AG09319 (cell line): ENCODE results near the gene MAD1L1.
"Not testable (repeated sequence)": the region's sequence is repeated elsewhere in the genome, so short reads cannot be mapped to it uniquely, and the experiment has no call there.

ENCODE experiments used
- DNase-seq: peaks from one replicate; pipeline ENCODE4 v3.0.0-alpha.2; 2010; ENCODE audit warnings: low read depth; ENCODE audit errors: extremely low read depth
- TF ChIP-seq, protein P1 (sequence below): IDR thresholded peaks from 2 replicates; pipeline ENCODE4 v1.5.1; 2011; ENCODE audit warnings: low read depth, mild to moderate bottlenecking, inconsistent platforms, low read length, moderate library complexity

The MAD1L1 gene

DNA sequence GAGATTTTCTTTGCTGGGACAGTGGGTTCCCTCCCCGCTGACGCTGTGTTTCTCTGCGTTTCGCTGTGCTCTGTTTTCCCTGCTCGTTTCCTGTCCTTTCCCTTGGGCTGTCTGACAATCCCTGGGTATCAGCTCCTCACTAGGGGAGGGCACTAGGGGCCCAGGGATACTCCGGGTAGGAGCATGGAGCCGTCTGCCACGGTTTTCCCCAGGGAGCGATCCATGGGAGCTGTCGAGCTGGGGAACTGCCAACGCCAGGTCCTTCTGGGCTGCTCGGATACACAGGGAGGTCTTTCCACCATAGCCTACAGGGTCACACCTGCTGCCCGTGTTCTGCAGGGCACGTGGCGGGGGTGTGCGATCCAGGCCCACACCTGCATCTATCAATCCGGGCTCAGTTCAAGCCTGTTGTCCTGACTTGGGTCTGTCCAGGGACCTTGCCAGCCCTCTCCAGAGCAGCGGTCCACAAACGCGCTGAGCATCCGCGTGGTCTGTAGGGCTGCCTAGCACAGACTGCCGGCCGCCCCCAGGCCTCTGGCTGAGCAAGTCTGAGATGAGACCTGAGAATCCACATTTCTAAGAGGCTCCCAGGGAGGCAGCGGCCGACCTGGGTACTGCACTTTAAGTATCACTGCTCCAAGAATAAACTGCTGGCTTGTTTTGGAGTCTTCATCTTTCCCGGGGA is 299.5 kb downstream of the MAD1L1 start:
- TF ChIP-seq, protein P1, sequence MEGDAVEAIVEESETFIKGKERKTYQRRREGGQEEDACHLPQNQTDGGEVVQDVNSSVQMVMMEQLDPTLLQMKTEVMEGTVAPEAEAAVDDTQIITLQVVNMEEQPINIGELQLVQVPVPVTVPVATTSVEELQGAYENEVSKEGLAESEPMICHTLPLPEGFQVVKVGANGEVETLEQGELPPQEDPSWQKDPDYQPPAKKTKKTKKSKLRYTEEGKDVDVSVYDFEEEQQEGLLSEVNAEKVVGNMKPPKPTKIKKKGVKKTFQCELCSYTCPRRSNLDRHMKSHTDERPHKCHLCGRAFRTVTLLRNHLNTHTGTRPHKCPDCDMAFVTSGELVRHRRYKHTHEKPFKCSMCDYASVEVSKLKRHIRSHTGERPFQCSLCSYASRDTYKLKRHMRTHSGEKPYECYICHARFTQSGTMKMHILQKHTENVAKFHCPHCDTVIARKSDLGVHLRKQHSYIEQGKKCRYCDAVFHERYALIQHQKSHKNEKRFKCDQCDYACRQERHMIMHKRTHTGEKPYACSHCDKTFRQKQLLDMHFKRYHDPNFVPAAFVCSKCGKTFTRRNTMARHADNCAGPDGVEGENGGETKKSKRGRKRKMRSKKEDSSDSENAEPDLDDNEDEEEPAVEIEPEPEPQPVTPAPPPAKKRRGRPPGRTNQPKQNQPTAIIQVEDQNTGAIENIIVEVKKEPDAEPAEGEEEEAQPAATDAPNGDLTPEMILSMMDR, result no peak

DNA sequence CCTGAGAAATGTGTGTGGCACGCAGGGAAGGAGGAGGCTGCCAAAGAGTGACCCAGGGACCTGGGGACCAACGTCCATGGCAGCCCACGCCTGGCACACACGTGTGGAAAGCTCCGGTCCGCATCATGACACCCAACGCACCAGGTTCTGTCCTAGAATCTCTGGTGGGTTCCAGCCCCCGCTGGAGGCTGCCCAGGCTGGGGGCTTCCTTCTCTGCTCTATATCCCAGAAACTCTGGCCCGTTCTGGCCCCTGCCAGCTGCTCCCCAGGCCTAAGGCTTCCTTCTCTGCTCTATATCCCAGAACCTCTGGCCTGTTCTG is 300.8 kb downstream of the MAD1L1 start:
- TF ChIP-seq, protein P1, result no peak
- no peak for DNase-seq

More for the DNA sequence above, 299.5 kb downstream of the MAD1L1 start:
- no peak for DNase-seq

DNA sequence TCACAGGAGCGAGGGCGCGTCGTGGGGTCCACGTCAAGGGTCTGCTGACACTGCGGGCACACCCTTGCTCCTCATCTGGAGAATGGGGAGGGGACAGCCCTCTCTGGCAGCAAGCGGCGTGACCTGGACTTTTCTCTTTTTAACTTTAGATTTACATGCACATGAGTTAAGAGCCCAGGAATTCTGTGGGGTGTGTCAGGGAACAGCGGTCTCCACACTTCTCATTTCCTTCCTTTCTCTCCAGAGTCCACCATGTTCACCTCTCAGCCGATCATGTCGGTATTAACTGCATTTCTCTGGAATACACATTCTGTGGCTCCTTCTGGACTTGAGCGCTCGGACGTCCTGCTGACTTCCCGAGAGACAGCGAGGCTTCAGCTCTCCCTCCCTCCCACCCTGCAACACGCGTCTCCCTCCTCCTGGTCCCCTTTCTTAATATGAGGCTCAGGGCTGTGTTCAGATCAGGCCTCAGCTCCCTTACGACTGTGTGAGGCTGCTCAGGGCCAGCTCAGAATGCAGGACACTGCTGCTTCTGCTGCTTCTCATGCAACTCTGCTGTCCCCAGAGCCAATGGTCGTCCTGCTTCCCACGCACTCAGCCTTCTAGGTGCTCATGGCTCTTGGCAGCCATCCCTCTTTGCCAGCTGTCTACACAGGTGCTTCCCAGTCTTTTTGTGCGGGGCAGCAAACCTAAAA is 301.3 kb downstream of the MAD1L1 start:
- TF ChIP-seq, protein P1, result no peak
- no peak for DNase-seq

DNA sequence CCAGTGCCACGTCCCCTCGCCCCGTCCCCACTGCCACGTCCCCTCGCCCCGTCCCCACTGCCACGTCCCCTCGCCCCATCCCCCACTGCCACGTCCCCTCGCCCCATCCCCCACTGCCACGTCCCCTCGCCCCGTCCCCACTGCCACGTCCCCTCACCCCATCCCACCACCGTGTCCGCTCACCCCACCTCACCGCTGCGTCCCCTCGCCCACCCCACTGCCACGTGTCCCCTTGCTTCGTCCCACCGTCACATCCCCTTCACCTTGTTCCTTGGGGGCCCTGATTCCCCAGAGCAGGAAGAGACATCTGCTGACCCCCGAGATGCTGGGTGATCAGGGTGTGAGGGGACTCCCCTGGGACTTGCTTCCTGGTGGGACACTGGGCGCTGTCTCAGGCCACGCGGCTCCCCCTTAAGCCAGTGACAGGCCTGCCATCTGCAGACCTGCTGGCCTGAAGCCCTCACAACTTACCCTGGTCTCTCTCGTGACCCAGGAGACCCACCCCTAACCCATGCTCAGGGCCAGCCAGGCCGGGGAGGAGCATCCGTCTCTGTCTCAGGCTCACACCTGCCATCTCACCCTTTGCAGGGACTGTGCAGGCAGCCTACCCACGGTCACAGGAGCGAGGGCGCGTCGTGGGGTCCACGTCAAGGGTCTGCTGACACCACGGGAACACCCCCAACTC is 302.2 kb downstream of the MAD1L1 start:
- DNase-seq, result no peak
- TF ChIP-seq, protein P1, result no peak

DNA sequence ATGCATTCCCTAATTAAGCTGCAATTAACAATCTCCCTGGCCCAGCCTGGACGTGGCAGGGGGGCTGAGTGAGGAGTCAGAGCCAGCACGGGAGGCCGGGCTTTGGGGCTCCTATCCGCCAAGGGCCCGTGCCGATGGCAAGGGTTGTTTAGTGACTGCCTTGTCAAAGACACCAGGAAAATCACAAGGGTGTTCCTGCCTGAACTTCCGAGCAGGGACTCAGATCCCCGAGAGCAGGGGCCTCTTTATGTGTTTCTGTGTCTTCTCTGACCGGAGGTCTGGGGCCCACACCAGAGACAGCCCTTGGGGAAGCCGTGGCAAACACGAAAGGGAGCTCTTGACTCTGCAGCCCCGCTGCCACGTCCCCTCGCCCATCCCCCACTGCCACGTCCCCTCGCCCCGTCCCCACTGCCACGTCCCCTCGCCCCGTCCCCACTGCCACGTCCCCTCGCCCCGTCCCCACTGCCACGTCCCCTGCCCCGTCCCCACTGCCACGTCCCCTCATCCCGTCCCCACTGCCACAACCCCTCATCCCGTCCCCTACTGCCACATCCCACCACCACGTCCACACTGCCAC is 303.3 kb downstream of the MAD1L1 start:
- DNase-seq, result not testable (repeated sequence)

DNA sequence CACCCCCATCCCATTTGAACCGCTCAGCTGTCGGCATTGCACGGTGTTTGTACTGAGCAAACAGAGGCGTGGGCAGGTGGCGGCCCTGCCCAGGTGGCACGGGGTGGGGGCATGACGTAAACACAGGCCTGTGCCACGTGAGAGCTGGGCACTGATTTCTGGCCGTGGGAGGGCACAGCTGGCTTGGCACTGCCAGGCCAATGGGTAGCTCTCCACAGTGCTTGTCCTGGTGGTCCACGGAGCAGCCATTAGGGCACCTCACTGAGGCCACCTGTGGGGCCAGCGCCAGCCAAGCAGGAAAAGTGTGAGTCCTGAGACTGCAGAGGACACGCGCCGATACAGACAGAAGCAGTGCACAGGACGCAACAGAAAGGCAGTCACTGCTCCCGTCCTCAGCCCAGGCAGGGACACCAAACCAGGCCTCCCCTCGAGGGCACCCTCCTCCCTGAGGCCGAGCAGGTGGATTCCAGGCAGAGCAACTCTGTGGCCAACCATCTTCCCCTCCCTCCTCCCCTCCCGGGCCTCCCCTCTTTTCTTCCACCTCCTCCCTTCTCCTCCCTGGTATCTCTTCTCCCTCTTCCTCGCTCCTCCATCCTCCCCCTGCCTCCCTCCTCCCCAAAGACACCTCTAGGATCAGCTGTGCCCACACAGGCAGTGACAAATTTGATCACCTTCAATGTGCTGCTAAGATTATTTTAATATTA is 303.9 kb downstream of the MAD1L1 start:
- TF ChIP-seq, protein P1, result no peak
- no peak for DNase-seq

DNA sequence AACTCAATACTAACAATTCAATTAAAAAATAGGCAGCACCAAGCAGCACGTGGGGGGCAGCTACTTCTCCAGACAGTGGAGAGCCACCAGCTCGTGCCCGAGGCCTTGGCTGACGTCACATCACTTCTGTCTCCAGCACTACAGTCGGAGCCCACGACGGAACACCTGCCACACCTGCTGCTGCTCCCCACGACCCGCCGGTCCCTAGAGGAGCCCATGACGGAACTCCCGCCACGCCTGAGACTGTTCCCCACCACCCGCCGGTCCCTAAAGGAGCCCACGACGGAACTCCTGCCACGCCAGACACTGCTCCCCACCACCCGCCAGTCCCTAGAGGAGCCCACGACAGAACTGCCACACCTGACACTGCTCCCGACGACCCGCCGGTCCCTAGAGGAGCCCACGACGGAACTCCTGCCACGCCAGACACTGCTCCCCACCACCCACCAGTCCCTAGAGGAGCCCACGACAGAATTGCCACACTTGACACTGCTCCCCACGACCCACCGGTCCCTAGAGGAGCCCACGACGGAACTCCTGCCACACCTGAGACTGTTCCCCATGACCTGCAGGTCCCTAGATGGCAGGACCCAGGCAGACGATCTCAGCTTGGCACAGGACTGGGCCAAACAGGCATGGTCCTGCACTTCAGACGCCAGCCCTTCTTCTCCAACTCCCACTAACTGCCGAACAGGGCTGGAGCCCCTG is 304.7 kb downstream of the MAD1L1 start:
- TF ChIP-seq, protein P1, result no peak

More for the DNA sequence above, 304.7 kb downstream of the MAD1L1 start:
- no peak for DNase-seq
